ENCODE results near the gene SAFB2.
"Not testable (repeated sequence)": the region's sequence is repeated elsewhere in the genome, so short reads cannot be mapped to it uniquely, and the experiment has no call there.

SAFB2 gene

DNA sequence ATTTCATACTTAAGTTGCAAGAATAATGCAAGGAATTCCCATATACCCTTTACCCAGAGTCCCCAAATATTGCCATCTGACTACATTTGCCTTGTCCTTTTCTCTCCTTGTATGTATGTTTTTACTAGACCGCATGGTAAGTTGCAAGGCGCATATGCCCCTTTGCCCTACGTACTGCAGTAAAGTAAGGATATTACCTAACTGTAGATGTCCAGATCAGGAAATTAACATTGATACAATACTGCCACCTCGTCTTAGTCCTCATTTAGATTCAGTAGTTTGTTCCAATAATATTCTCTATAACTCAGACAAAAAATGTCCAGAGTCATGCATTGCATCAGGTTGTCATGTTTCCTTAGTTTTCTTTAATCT, 9.7 kb upstream of the SAFB2 start:
- DNase-seq (ENCODE audit: low read depth) = no peak

DNA sequence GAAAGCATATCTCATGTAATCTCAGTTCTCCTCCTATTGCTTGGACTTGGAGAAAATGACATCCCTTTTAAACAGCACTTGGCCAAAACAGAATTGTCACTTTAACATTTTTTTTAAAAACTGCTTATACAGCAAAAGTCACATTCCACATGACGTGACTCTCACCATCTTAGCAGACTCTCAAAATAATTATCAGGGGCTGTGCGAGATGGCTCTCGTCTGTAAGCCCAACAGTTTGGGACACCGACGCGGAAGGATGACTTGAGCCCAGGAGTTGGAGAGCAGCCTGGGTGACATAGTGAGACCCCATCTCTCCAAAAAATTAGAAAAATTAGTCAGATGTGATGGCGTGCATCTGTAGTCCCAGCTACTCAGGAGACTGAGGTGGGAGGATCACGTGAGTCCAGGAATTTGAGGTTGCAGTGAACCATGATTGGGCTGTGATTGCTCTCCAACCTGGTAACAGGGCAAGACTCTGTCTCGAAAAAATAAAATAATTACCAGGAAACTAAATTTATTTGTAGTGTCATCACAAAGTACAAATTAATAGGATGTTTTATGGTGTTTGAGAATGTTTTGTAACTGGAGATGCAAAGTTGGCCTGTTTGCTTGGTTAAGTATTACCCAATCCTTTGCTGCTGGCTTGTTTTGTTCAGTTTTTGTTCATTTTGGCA, 9.1 kb upstream of the SAFB2 start:
- no peak for DNase-seq (ENCODE audit: low read depth)

DNA sequence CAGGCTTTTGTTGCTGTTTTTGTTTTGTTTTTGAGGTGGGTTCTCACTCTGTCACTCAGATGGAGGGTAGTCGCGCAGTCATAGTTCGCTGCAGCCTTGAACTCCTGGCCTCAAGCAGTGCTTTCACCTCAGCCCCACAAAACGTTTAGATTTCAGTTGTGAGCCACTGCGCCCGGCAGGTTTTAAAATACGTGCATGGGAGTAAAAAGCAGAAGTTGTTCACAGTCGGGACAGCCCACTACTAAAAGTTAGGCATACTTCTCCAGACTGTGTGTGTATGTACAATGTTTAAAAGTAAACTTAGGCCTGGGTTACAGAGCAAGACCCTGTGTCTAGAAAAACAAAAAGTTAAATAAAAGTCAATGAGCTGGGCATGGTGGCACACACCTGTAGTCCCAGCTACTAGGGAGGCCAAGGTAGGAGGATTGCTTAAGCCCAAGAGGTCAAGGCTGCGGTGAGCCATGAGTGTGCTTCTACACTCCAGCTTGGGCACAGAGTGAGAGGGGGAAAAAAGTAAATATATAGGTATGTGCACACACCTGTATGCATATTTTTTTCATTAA, 6.4 kb upstream of the SAFB2 start:
- no peak for DNase-seq (ENCODE audit: low read depth)

DNA sequence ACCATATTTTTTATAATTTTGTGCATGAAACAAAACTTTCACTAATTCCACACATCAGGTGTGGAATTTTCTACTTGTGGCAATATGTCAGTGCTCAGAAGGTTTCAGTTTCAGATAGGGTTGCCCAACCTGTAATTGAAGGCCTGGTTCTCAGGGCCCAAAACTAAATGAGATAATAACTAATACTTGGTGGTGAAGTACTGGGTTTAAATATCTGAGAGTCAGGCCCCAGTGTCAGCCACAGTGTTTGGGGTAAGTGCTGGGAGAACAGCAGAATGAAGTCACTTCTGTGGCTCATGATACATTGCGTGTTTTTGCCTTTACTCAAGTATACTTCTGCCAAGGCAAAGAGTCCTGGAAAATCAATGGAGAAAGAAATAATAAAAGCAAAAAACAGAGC, 5.9 kb upstream of the SAFB2 start:
- no peak for DNase-seq (ENCODE audit: low read depth)

DNA sequence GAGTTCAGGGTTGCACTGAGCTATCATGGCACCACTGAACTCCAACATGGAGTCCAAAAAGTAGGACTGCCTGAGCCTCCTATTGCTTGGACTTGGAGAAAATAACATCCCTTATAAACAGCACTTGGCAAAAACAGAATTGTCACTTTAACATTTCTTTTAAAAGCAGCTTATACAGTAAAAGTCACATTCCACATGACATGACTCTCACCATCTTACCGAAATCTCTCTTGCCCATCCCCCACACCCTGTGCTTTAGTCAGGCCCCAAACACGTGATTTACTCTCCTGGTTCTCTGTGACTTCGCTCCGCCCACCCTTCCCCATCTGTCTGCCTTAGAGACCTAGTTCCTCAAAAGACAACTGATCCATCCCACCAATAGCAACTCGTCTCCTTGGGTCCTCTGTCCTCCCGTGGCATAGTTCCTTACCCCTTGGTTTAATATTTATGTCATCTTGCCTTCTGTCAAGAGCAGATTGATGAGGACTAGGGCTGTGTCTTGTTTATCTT, 4.9 kb upstream of the SAFB2 start:
- DNase-seq (ENCODE audit: low read depth) = no peak

DNA sequence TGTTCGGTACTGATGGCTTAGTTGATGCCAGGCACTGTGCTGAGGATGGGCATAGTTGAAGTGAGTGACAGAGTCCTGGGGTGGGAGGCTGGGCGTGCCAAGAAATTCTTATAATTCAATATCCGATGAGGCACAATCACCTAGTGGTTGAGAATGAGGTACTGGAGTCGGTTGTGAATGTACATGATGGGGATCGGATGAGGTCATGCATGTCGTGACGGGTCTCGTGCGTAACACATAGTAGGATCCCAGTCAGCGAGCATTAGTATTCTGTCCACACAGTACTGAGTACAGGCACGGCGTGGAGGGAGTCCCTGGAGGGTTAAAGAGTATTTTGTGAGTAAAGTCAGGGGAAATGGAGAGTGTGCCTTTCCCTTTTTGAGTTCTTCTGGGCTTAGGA, 3.1 kb upstream of the SAFB2 start:
- DNase-seq (ENCODE audit: low read depth) = no peak

DNA sequence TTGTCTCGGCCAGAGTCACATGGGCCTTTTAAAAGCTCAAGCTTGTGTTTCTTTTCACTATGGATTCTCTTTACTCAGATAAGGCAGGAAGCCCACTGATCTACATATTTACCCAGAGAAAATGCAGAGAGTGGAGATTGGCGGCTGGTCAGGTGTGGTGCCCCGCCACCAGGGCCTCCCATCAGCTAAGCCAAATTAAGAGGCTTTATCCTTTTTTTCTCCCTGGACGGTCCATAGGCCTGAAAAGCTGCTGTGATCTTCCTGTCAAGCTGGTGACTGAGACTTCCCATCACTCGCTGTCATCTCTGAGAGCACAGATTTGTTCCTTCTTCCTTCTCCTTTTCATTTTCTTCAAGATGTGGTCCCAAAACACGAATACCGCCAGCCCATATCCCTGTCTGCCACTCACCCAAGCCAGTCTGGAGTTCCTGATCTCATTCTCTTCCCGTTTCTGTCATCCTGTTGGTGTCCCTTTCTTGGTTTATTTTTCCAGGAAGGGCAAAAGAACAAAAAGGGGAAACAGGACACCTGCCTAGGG, 2.2 kb upstream of the SAFB2 start:
- DNase-seq (ENCODE audit: low read depth) = no peak

DNA sequence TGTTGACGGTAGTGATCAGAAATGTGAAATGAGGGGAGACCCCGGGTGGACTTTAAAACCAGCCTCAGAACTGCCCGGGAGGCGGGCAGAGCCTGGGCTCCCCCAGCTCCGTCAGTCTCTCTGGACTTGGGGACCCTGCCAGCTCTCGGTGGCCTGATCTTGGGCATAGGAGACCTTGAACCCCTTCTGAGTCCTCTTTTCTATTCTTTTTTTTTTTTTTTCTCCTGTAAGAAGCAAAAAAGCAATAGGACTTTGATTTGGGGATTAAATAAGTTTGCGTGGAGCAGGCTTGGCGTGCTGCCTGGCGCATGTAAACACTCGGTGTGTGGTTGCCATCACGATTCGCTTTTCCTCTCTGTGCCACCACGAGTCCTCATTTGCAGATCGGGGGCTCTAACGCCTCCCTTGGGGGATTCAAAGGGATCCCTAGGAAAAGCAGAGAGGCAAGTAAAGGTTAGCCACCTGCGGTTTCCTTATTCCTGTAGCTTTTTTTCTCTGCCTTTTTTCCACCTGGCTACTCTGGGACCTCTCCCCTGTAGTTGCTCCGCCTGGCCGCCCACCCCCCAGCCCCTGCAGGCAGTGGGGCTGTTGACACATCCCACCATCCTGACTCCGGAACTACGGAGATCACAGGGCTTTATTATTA, 1.6 kb upstream of the SAFB2 start:
- DNase-seq (ENCODE audit: low read depth) = no peak

DNA sequence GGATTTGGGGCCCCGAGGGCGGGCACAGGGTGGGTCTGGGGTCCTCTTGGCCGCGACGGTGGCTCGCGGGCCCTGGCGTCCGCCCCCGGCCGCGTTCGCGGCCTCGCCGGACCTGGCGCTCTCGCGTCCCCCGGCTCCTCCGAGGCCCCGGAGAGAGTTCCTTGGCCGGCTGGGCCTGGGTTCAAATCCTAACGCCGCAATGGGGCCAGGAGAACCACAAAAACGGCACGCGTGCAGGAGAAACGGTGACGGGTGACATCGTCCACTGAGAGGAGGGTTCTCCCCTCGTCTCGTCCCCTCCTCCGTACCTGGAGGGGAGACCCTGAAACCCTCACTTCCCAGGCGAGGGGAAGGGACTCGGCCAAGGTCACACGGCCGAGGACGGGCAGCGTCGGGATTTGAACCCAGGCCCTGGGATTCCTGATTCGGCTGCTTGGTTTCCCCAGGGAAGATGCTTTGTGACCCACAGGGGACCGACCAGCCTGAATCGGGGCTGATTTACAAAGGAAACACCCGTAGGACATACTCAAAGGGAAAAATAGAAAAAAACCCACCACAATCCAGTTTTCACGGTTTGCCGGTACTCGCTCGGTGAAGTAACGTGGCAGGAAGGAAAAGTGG, 931 bp upstream of the SAFB2 start:
- DNase-seq (ENCODE audit: low read depth) = no peak

DNA sequence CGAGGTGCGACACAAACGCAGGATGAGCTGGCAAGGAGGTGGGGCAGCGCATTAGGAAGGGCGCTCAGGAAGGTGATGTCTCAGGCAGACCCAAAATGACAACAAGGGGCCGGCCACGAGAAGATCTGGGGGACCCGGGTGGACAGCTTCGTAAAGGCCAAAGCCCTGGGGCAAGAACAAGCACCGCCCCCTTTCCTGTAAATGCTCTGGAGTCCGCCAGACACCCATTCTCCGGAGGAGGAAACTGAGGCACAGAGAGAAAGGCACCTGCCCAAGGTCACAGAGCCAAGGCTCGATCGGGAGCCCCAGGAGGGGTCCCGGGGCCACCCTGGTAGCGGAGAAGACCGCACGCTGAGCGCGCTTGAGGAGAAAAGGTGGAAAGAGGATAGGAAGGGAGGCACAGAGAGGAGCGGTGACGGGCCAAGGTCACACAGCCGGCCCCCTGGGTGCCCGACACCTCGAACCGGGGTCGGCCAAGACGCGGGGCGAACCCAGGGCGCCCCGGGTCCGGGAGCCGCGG, 571 bp downstream of the SAFB2 start:
- no peak for DNase-seq (ENCODE audit: low read depth)

DNA sequence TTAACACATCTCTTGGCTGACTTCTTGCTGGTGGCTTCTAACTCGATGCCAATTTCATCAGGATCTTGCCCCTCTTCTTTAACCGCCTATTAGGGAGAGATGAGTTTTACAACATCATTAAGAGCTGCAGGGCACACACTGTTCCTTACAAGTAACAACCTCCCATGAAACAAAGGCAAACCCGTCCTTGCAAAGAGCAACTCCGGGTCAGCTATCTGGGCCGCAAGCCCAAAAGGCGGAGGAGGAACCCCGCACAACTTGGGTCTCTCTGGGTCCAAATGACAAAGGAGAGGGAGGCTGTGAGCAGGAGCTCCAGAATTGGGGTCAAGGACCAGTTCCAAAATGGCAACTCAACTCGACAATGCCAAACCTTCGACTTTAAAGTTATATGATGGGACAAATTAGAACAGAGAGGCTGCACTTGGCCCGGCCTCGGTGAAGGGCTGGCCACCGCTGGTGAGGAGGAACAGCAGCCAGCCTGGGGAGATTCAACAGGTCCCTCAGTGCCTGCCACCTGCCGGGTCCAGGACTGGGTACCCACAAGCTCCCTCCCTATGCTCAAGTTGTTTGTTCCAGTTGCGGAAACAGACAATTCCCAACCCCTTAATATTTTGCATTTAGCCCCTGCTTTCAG, 1.1 kb downstream of the SAFB2 start:
- no peak for DNase-seq (ENCODE audit: low read depth)

DNA sequence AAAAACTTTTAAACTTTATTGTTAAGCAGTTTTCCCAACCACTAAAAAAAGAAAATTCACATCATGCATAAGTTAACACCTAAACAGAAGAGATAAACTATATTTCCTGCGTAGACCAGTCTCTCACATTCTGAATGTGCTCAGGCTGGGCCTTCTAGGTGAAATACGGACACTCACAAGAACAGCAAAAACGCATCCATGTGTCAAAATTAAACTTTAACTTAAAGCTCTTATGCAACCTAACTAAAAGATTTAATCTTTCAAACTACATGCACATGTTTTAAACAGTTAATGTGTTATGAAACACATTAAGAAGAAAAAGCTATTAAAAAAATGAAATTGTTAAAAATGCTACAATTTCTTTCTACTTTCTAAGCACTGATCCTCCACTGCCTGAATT, 2.6 kb downstream of the SAFB2 start:
- no peak for DNase-seq (ENCODE audit: low read depth)

DNA sequence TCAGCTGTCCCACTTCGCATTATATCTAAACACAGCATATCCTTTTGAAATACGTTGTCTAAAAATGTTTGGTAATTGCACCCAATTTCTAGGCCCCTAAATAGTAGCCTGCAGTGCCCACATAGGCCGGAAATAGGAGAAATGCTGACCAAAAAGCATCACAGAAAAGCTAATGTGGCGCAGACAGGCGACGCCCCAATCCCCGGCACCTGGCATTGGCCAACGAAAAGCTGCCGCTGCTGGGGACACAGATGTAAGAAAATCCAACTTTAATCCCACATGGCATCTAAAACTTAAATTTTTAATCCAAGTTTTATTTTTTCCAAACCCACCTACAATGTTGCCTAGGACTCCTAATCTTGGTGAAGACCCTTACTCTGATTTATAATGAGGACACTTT, 4.0 kb downstream of the SAFB2 start:
- no peak for DNase-seq (ENCODE audit: low read depth)

DNA sequence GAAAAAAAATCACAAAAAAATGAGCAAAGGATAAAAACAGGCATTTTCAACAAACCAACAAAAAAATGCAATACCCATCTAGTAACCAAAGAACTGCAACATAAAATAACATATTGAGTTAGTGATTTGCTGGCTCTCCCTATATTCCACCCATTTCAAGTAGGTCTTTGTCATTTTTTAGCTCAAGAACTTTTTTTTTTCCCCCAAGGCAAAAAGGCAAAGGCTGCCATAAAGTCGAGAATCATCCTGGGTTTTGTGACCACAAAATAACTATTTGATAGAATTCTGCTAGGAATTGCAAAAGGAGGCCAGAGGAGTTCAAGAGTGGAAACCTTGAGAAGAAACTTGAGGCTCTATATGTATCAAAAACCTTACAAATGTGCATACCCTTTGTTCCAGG, 5.5 kb downstream of the SAFB2 start:
- DNase-seq (ENCODE audit: low read depth) = no peak

DNA sequence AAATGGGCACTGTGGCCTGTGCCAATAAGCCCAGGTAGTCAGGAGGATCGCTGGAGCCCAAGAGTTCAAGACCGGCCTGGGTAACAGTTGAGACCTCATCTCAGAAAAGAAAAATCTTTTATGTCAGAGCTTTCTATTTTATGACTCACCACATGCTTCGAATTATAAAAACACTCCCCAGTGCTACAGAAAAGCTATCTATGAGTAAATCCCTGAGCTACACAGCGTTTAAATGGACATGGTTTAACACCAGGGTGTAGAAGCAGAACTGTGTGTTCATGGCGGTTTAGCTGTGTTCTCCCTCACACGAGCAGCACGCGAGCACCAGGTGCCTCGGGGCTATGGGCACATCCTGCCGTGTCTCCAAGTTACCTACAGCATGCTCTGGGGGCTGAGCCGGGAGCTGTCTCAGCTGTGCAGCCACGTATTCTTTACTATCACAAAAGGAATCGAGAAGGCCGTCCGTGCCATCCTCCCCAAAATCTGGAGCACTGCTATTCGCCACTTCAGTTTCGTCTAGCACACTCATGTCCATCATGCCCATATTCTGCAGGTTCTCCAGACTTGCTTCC, 6.7 kb downstream of the SAFB2 start:
- no peak for DNase-seq (ENCODE audit: low read depth)

DNA sequence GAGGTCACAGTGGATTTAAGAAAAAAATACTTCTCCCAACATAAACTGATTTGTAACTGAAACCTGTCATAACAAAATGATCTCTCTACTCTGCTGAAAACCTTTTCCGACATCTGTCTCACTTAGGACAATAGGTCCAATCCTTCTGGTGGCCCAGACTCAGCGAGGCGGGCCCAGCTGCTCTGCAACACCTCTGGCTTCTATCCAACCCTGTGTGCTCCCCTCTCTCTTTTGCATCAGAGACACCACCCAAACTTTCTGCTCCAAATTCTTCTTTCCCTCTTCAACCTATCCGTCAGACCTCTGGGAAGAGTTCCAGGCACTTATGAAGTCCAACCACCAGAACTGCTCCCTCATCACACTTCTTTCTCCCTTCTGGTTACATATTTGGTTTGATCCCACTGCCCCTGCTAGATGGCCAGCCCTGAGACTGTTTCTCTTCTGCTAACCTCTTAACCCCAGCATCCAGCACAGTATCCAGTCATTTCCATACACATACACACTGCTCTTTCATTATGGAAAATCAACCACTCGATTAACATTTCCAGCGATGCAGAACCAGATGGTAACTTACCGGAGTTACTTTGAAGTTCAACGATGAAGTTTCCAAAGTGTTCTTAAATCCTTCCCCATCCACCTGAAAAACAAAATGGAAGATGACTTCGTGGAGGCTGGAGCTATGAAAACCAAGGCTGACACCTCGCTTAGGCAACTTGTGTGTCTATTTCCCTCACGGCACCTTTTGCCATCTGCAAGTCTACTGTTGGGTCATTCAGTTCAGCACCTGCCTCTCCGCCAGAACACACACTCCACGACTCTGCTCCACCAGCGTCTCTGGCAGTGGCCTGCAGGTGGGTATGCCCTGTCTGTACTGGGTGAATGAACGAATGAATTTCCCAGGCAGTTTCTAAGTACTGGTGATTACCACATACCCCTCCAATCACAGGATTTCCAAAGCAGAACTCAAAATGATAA, 9.4 kb downstream of the SAFB2 start:
- DNase-seq (ENCODE audit: low read depth) = no peak

DNA sequence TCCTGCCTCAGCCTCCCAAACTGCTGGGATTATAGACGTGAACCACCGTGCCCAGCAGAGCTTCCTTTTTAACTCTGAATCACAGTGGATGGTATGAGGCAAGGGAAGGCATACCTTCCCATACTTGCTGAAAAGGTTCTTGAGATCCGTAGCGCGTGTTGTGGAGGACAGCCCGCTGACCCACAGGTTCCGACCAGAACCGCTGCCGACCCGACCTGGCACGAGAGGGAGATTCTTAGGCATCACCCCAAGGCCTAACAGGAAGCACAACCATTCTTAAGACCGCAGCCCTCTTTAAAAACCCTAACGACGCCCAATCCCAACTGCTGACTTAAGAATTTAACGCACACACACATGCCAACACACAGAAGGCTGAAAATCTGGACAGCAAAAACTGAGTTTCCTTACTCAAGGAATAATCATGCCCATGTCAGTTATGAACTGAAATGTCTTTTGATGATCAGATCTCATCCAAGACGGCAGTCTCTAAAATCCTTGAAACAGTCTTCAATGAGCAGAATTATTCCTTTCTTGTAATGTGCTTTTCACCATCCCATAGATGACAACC, 12.6 kb downstream of the SAFB2 start:
- no peak for DNase-seq (ENCODE audit: low read depth)

DNA sequence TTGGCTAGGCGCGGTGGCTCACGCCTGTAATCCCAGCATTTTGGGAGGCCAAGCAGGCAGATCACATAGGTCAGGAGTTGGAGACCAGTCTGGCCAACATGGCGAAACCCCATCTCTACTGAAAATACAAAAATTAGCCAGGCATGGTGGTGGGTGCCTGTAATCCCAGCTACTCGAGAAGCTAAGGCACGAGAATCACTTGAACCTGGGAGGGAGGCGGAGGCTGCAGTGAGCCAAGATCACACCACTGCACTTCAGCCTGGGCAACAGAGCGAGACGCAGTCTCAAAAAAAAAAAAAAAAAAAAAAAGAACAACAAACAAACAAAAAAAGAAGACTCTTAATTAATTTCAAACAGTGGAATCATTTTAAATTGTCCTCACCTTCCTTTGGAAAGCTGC, 13.8 kb downstream of the SAFB2 start:
- DNase-seq (ENCODE audit: low read depth) = not testable (repeated sequence)

DNA sequence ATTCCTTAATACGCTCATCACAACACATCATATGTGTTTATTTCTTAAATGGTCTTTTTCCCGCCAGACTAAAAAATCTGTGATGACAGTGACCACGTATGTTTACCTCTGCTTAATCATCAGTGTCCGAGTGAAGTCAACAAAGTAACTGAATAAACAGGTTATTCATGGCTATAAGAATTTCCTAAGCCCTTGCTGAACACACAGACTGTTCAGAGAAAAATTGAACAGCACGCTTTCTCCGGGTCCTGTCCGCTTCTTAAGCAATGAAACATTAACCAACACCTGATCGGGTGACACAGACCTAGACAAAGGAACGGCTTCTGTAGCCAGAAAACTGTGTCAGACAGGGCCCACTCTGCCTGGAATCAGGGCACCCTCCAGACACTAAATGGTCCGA, 14.3 kb downstream of the SAFB2 start:
- DNase-seq (ENCODE audit: low read depth) = no peak
